Measurements from ENCODE around the gene MAP3K4.

MAP3K4 gene

GRCh38 chr6:161094955-161095354 lies 103.4 kb downstream of the MAP3K4 start:
- no peak for DNase-seq (ENCODE audit: extremely low spot score)
- ChIA-PET CTCF (no interaction called here), POLR2A (no interaction called here)
- TF ChIP-seq FOXK2 (IDR thresholded peaks at IDR 0.05) (no peak), HDGF (IDR thresholded peaks at IDR 0.05; ENCODE audit: borderline replicate concordance) (no peak), FOXM1 (IDR thresholded peaks at IDR 0.05; ENCODE audit: borderline replicate concordance) (no peak), SP1 (IDR thresholded peaks at IDR 0.05) (no peak), FOXA1 (IDR thresholded peaks at IDR 0.05) (no peak), NFRKB (IDR thresholded peaks at IDR 0.05) (no peak), TARDBP (IDR thresholded peaks at IDR 0.05) (no peak), CTBP1 (IDR thresholded peaks at IDR 0.05; ENCODE audit: borderline replicate concordance) (no peak), LEF1 (IDR thresholded peaks at IDR 0.05; ENCODE audit: borderline replicate concordance) (no peak), L3MBTL2 (conservative IDR thresholded peaks at IDR 0.05) (no peak), ZNF384 (IDR thresholded peaks at IDR 0.05) (no peak), ARNT (IDR thresholded peaks at IDR 0.05) (no peak), SUZ12 (IDR thresholded peaks at IDR 0.05) (no peak), ELF4 (IDR thresholded peaks at IDR 0.05) (no peak), PKNOX1 (IDR thresholded peaks at IDR 0.05) (no peak), BHLHE40 (IDR thresholded peaks at IDR 0.05; ENCODE audit: borderline replicate concordance) (no peak)

- TF ChIP-seq ARNT (IDR thresholded peaks at IDR 0.05) (no peak), FOXM1 (IDR thresholded peaks at IDR 0.05; ENCODE audit: borderline replicate concordance) (no peak), CTBP1 (IDR thresholded peaks at IDR 0.05; ENCODE audit: borderline replicate concordance) (no peak), LEF1 (IDR thresholded peaks at IDR 0.05; ENCODE audit: borderline replicate concordance) (no peak), L3MBTL2 (conservative IDR thresholded peaks at IDR 0.05) (no peak), SP1 (IDR thresholded peaks at IDR 0.05) (no peak), SUZ12 (IDR thresholded peaks at IDR 0.05) (no peak), ELF4 (IDR thresholded peaks at IDR 0.05) (no peak), FOXK2 (IDR thresholded peaks at IDR 0.05) (no peak)
- ChIA-PET CTCF (interaction anchor here (0.7 to 1.6 kb wide), 2 partner anchors 75 to 275 kb away, joined by 3 read pairs; no protein-coding TSS in a partner anchor), POLR2A (no interaction called here)
- no peak for DNase-seq (ENCODE audit: extremely low spot score)
Observed at GRCh38 chr6:161095916-161096315, 104.3 kb downstream of the MAP3K4 start.

- ChIA-PET CTCF (interaction anchor here (1.9 kb wide), 1 partner anchor 271 kb away, joined by 11 read pairs; no protein-coding TSS in a partner anchor), POLR2A (no interaction called here)
Observed at GRCh38 chr6:161100072-161100471, 108.5 kb downstream of the MAP3K4 start.

GRCh38 chr6:161101517-161101916 lies 109.9 kb downstream of the MAP3K4 start:
- TF ChIP-seq FOXK2 (IDR thresholded peaks at IDR 0.05) (no peak), TARDBP (IDR thresholded peaks at IDR 0.05) (no peak), SP1 (IDR thresholded peaks at IDR 0.05) (no peak), PKNOX1 (IDR thresholded peaks at IDR 0.05) (no peak), ELF4 (IDR thresholded peaks at IDR 0.05) (no peak), HDGF (IDR thresholded peaks at IDR 0.05; ENCODE audit: borderline replicate concordance) (no peak), FOXA1 (IDR thresholded peaks at IDR 0.05) (no peak), BHLHE40 (IDR thresholded peaks at IDR 0.05; ENCODE audit: borderline replicate concordance) (no peak), ARNT (IDR thresholded peaks at IDR 0.05) (no peak), SUZ12 (IDR thresholded peaks at IDR 0.05) (no peak), CTBP1 (IDR thresholded peaks at IDR 0.05; ENCODE audit: borderline replicate concordance) (no peak), FOXM1 (IDR thresholded peaks at IDR 0.05; ENCODE audit: borderline replicate concordance) (no peak), LEF1 (IDR thresholded peaks at IDR 0.05; ENCODE audit: borderline replicate concordance) (no peak), ZNF384 (IDR thresholded peaks at IDR 0.05) (no peak)
- no peak for DNase-seq (ENCODE audit: extremely low spot score)
- POLR2A ChIA-PET, result no interaction called here
- CTCF ChIA-PET, result interaction anchor here (0.7 to 1.9 kb wide), 4 partner anchors 16 to 272 kb away, joined by 3 to 11 read pairs (median 3); no protein-coding TSS in a partner anchor

More at GRCh38 chr6:161100072-161100471, 108.5 kb downstream of the MAP3K4 start:
- no peak for TF ChIP-seq ARNT (IDR thresholded peaks at IDR 0.05)
- no peak for TF ChIP-seq ELF4 (IDR thresholded peaks at IDR 0.05)
- TF ChIP-seq FOXM1 (IDR thresholded peaks at IDR 0.05; ENCODE audit: borderline replicate concordance), result no peak
- TF ChIP-seq ZNF384 (IDR thresholded peaks at IDR 0.05), result no peak
- no peak for TF ChIP-seq PKNOX1 (IDR thresholded peaks at IDR 0.05)
- TF ChIP-seq FOXK2 (IDR thresholded peaks at IDR 0.05), result no peak
- TF ChIP-seq NFRKB (IDR thresholded peaks at IDR 0.05), result no peak
- no peak for TF ChIP-seq TARDBP (IDR thresholded peaks at IDR 0.05)
- no peak for TF ChIP-seq HDGF (IDR thresholded peaks at IDR 0.05; ENCODE audit: borderline replicate concordance)
- no peak for TF ChIP-seq L3MBTL2 (conservative IDR thresholded peaks at IDR 0.05)
- no peak for TF ChIP-seq BHLHE40 (IDR thresholded peaks at IDR 0.05; ENCODE audit: borderline replicate concordance)
- no peak for DNase-seq (ENCODE audit: extremely low spot score)

GRCh38 chr6:161103475-161103874 lies 111.9 kb downstream of the MAP3K4 start:
- TF ChIP-seq LEF1 (IDR thresholded peaks at IDR 0.05; ENCODE audit: borderline replicate concordance), result no peak
- no peak for TF ChIP-seq ZNF384 (IDR thresholded peaks at IDR 0.05)
- TF ChIP-seq L3MBTL2 (conservative IDR thresholded peaks at IDR 0.05), result no peak
- TF ChIP-seq ARNT (IDR thresholded peaks at IDR 0.05), result no peak
- TF ChIP-seq TARDBP (IDR thresholded peaks at IDR 0.05), result no peak
- no peak for TF ChIP-seq ELF4 (IDR thresholded peaks at IDR 0.05)
- no peak for TF ChIP-seq SP1 (IDR thresholded peaks at IDR 0.05)
- no peak for TF ChIP-seq PKNOX1 (IDR thresholded peaks at IDR 0.05)
- TF ChIP-seq HDGF (IDR thresholded peaks at IDR 0.05; ENCODE audit: borderline replicate concordance), result no peak
- TF ChIP-seq BHLHE40 (IDR thresholded peaks at IDR 0.05; ENCODE audit: borderline replicate concordance), result no peak
- no peak for TF ChIP-seq SUZ12 (IDR thresholded peaks at IDR 0.05)
- no peak for TF ChIP-seq FOXM1 (IDR thresholded peaks at IDR 0.05; ENCODE audit: borderline replicate concordance)
- DNase-seq (ENCODE audit: extremely low spot score), result no peak
- POLR2A ChIA-PET, result no interaction called here
- CTCF ChIA-PET, result no interaction called here
